ENCODE measurements around the gene INSYN1.

- TF ChIP-seq CTCF (IDR thresholded peaks at IDR 0.05; ENCODE audit: borderline replicate concordance, extremely low read depth, low read length, poor library complexity, severe bottlenecking), result no peak
- TF ChIP-seq EZH2 (IDR thresholded peaks at IDR 0.05; ENCODE audit: borderline replicate concordance, low read depth, low read length, severe bottlenecking), result no peak
Observed at GRCh38 chr15:73712107-73712506, 41.0 kb downstream of the INSYN1 start.
